GM12875 (cell line): ENCODE results near the gene IGFL2.

Experiments
- H3K4me3 ChIP-seq: one replicate; pipeline ENCODE4 v1.5.1; 2011; ENCODE audit warnings: low read depth, low read length, control low read depth
- CTCF ChIP-seq: IDR thresholded peaks from 2 replicates; pipeline ENCODE4 v1.5.1; 2011; ENCODE audit warnings: low read depth, mild to moderate bottlenecking, control low read depth, inconsistent platforms, low read length, moderate library complexity, borderline replicate concordance; ENCODE audit not compliant: insufficient read depth

IGFL2 gene

GRCh38 chr19:46131485-46132143 is 16.4 kb upstream of the IGFL2 start:
- TF ChIP-seq CTCF: no peak
- no peak overlapping the region for H3K4me3 ChIP-seq

DNA sequence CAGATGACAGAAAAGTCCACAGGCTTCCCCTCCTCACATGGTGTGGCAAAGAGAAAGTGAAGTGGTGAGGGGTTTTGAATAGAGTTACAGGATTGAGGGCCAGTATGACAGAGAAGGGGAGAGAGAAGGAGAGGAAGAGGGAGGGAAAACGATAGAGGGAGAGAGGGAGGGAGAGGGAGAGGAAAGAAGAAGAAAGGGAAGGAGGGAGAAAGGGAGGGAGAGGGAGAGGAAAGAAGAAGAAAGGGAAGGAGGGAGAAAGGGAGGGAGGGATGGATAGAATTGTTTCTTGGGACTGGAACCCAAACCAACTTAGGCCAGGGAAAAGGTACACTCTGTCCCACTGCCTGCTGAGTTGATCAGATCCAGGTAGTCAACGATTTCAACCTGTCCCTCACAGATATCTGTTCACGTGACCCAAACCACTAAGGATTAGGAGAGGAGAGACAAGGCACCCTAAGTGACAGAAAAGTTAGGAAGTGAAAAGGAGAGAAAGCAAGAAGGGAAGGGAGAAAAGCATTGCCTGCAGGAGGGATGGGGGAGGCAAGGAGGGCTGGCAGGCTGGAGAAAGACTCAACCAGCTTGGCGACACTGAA is 15.4 kb upstream of the IGFL2 start:
- no peak overlapping the region for H3K4me3 ChIP-seq
- TF ChIP-seq CTCF: no peak

DNA sequence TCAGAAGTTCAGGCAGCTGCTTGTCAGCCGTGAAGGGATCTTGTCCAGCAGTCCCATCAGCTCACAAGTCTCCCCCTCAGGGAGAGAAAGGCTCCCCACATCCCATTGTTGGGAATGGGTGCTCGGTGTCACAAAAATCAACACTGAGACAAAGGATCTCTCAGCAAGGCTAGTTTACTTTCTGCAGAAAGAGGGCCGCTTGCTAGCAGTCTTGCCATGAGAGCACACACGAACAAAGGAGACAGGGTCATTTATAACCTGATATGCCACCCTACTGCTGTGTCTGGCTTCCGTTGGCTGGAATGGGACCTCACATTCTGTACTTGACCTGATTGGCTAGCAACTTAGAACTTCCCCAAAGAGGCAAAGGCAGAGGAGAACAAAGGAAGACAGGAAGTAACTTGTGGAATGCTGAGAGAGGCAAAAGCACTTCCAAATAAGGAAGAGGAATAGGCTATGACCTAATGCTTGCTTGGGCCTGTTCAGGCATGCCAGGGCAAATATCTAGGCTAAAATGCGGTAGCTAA is 14.9 kb upstream of the IGFL2 start:
- no peak for TF ChIP-seq CTCF
- no peak overlapping the region for H3K4me3 ChIP-seq

- TF ChIP-seq CTCF: no peak
- H3K4me3 ChIP-seq: no peak overlapping the region
These were observed 14.2 kb upstream of the IGFL2 start for GRCh38 chr19:46133777-46134241.

GRCh38 chr19:46134527-46134926 is 13.5 kb upstream of the IGFL2 start:
- no peak overlapping the region for H3K4me3 ChIP-seq
- no peak for TF ChIP-seq CTCF

DNA sequence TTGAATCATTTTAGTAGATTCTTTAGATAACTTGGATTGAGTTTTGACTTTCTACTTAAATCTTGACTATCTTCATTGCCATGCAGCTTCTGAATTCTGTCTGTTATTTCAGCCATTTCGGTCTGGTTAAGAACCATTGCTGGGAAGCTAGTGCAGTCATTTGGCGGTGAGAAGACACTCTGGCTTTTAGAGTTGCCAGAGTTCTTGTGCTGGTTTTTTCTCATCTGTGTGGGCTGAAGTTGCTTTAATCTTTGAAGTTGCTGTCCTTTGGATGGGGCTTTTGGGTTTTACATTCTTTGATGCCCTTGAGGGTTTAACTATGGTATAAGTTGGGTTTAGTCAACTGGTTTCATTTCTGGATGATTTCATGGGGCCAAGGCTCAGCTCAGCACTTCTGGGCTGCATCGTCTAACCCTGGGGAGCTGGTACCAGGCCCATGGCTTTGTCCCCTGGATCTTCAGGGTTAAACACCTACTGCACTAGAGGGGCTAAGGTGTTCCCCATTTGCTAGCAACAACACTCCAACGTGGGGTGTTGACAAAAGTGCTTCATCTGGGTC is 10.0 kb upstream of the IGFL2 start:
- H3K4me3 ChIP-seq: no peak overlapping the region
- no peak for TF ChIP-seq CTCF
